H1 (cell line): ENCODE measurements around the gene PRPF40B. TPM values are rescaled to one million over a fixed set of nuclear protein-coding genes. Genes with fewer than 3 reads are reported as not detected.

Experiments used
- CTCF ChIA-PET: fragments of 300-600 bp; sonication (Branson Sonifier 250); formaldehyde crosslinking; loops from one replicate; lab custom pipeline; 2021; ENCODE audit not compliant: partially characterized antibody; lab: Charles Lee
- POLR2A ChIA-PET: fragments of 300-600 bp; sonication (Branson Sonifier 250); formaldehyde crosslinking; loops from one replicate; lab custom pipeline; 2021; ENCODE audit warnings: inconsistent platforms; ENCODE audit not compliant: partially characterized antibody; lab: Charles Lee
- DNase-seq, 2 experiments: peaks; one replicate each; pipeline versions ENCODE4 v3.0.0 to v3.0.0-alpha.2; 2010 to 2022; ENCODE audit warnings: low spot score in 2 of 2, low read depth in 1 of 2, mixed read lengths in 1 of 2
- FAIRE-seq: peaks from 2 replicates; lab custom pipeline; 2011; peaks lifted over from hg19 to GRCh38; lab: Jason Lieb, UNC
- H2AFZ ChIP-seq: 2 replicates; pipeline ENCODE4 v1.8.1; 2012; ENCODE audit warnings: low read length, inconsistent platforms
- H2AK5ac ChIP-seq: 2 replicates; pipeline ENCODE4 v1.6.1; 2013; ENCODE audit warnings: low read depth, low read length
- H2BK120ac ChIP-seq: replicated peaks from 2 replicates; pipeline ENCODE3; 2013; ENCODE audit warnings: low read depth, low read length, inconsistent platforms
- H2BK12ac ChIP-seq: 2 replicates; pipeline ENCODE4 v1.6.1; 2013; ENCODE audit warnings: low read depth, low read length
- H2BK15ac ChIP-seq: 2 replicates; pipeline ENCODE4 v1.6.1; 2013; ENCODE audit warnings: low read length
- H2BK20ac ChIP-seq: 2 replicates; pipeline ENCODE4 v1.6.1; 2013; ENCODE audit warnings: low read length
- H2BK5ac ChIP-seq: 2 replicates; pipeline ENCODE4 v1.6.1; 2013; ENCODE audit warnings: low read depth, low read length
- H3K14ac ChIP-seq: 2 replicates; pipeline ENCODE4 v1.6.1; 2013; ENCODE audit warnings: inconsistent platforms; ENCODE audit not compliant: insufficient read length
- H3K18ac ChIP-seq: 2 replicates; pipeline ENCODE4 v1.6.1; 2013; ENCODE audit warnings: low read length; ENCODE audit errors: extremely low read depth
- H3K23ac ChIP-seq: 2 replicates; pipeline ENCODE4 v1.6.1; 2013; ENCODE audit warnings: inconsistent platforms; ENCODE audit not compliant: insufficient read length
- H3K23me2 ChIP-seq: 2 replicates; pipeline ENCODE4 v1.6.1; 2013; ENCODE audit warnings: low read depth, low read length
- H3K27ac ChIP-seq: 2 replicates; pipeline ENCODE4 v1.6.1; 2011; ENCODE audit warnings: low read depth, low read length, inconsistent platforms
- H3K27me3 ChIP-seq, 4 experiments: replicated peaks in 1 of 4; 1 replicate in 1 of 4; 2 replicates in 3 of 4; pipeline versions ENCODE4 v1.6.1 to v1.8.1; 2011 to 2013; ENCODE audit warnings: low read length in 3 of 4, mild to moderate bottlenecking in 3 of 4, inconsistent platforms in 2 of 4, mixed read lengths in 2 of 4, moderate library complexity in 1 of 4; ENCODE audit not compliant: control insufficient read depth in 3 of 4, insufficient read depth in 3 of 4; ENCODE audit errors: extremely low read depth in 1 of 4
- H3K36me3 ChIP-seq, 4 experiments: 2 replicates each; pipeline versions ENCODE4 v1.6.1 to v1.8.1; 2011 to 2013; ENCODE audit warnings: mild to moderate bottlenecking in 4 of 4, low read length in 3 of 4, moderate library complexity in 2 of 4, control low read depth in 1 of 4, inconsistent platforms in 1 of 4; ENCODE audit not compliant: insufficient read depth in 4 of 4, control insufficient read depth in 2 of 4
- H3K4ac ChIP-seq: replicated peaks from 2 replicates; pipeline ENCODE3; 2013; ENCODE audit warnings: low read length, low read depth, mixed read lengths, inconsistent platforms; ENCODE audit not compliant: insufficient read length
- H3K4me1 ChIP-seq, 4 experiments: replicated peaks in 1 of 4; 1 replicate in 1 of 4; 2 replicates in 3 of 4; pipeline versions ENCODE4 v1.6.1 to v1.8.1; 2011 to 2013; ENCODE audit warnings: low read length in 3 of 4, inconsistent platforms in 2 of 4, mixed read lengths in 1 of 4; ENCODE audit not compliant: insufficient read depth in 4 of 4, control insufficient read depth in 3 of 4
- H3K4me2 ChIP-seq, 2 experiments: 2 replicates each; pipeline versions ENCODE4 v1.6.1 to v1.8.1; 2011 to 2013; ENCODE audit warnings: low read depth in 2 of 2, low read length in 2 of 2, control low read depth in 1 of 2, inconsistent platforms in 1 of 2, mild to moderate bottlenecking in 1 of 2; ENCODE audit not compliant: insufficient read depth in 1 of 2
- H3K4me3 ChIP-seq, 4 experiments: fragments of 200-600, 300-600 bp in 1 of 4; sonication (generic), shearing (Covaris generic), sonication (Bioruptor Twin) in 1 of 4; 2 replicates each; pipeline versions ENCODE4 v1.5.1 to v1.8.1; 2011 to 2016; ENCODE audit warnings: low read length in 4 of 4, low read depth in 3 of 4, control low read depth in 2 of 4, inconsistent platforms in 2 of 4, mild to moderate bottlenecking in 2 of 4, mixed read lengths in 1 of 4, moderate library complexity in 1 of 4; ENCODE audit not compliant: insufficient read depth in 2 of 4; ENCODE audit errors: extremely low read depth in 1 of 4
- H3K56ac ChIP-seq: replicated peaks from 2 replicates; pipeline ENCODE3; 2013; ENCODE audit warnings: low read depth, mild to moderate bottlenecking, mixed read lengths, low read length, inconsistent platforms; ENCODE audit not compliant: insufficient read length
- H3K79me1 ChIP-seq: 2 replicates; pipeline ENCODE4 v1.6.1; 2013; ENCODE audit warnings: low read depth, low read length, control low read depth
- H3K79me2 ChIP-seq, 2 experiments: 2 replicates each; pipeline versions ENCODE4 v1.6.1 to v1.8.1; 2012 to 2013; ENCODE audit warnings: low read length in 2 of 2, mild to moderate bottlenecking in 2 of 2, inconsistent platforms in 1 of 2; ENCODE audit not compliant: insufficient read depth in 2 of 2, control insufficient read depth in 1 of 2
- H3K9ac ChIP-seq, 4 experiments: replicated peaks in 1 of 4; 1 replicate in 1 of 4; 2 replicates in 3 of 4; pipeline versions ENCODE4 v1.6.1 to v1.8.1; 2011 to 2013; ENCODE audit warnings: low read depth in 3 of 4, low read length in 3 of 4, control low read depth in 2 of 4, mild to moderate bottlenecking in 2 of 4, moderate library complexity in 2 of 4, inconsistent platforms in 1 of 4; ENCODE audit errors: extremely low read depth in 1 of 4
- H3K9me3 ChIP-seq, 2 experiments: 2 replicates each; pipeline versions ENCODE4 v1.6.1 to v1.8.1; 2012 to 2013; ENCODE audit warnings: mild to moderate bottlenecking in 2 of 2, moderate library complexity in 2 of 2, control low read depth in 1 of 2, inconsistent platforms in 1 of 2, low read depth in 1 of 2, low read length in 1 of 2, mixed read lengths in 1 of 2; ENCODE audit not compliant: insufficient read depth in 2 of 2
- H4K20me1 ChIP-seq, 2 experiments: replicated peaks in 1 of 2; 2 replicates each; pipeline versions ENCODE3 to v1.8.1; 2011 to 2013; ENCODE audit warnings: inconsistent platforms in 2 of 2, low read length in 2 of 2, mild to moderate bottlenecking in 1 of 2; ENCODE audit not compliant: insufficient read depth in 2 of 2, control insufficient read depth in 1 of 2
- H4K5ac ChIP-seq: 2 replicates; pipeline ENCODE4 v1.6.1; 2013; ENCODE audit warnings: low read length, low read depth, mixed read lengths, inconsistent platforms; ENCODE audit not compliant: insufficient read length
- H4K8ac ChIP-seq: 2 replicates; pipeline ENCODE4 v1.8.0; 2013; ENCODE audit warnings: mild to moderate bottlenecking, moderate library complexity, low read length, inconsistent platforms; ENCODE audit not compliant: insufficient read depth; ENCODE audit errors: extremely low read depth
- H4K91ac ChIP-seq: replicated peaks from 2 replicates; pipeline ENCODE3; 2013; ENCODE audit warnings: low read length, mixed read lengths, inconsistent platforms; ENCODE audit not compliant: insufficient read length
- ASH2L ChIP-seq: fragments of 200-600, 300-600 bp; sonication (generic); IDR thresholded peaks from one replicate; pipeline ENCODE4 v1.7.1; 2017; ENCODE audit warnings: low read length
- BACH1 ChIP-seq: IDR thresholded peaks from 2 replicates; pipeline ENCODE4 v1.6.1; 2012; ENCODE audit warnings: low read length, improper control_type of control experiment
- BCL11A ChIP-seq, 2 experiments: IDR thresholded peaks; one replicate each; pipeline ENCODE4 v1.6.1; 2011; ENCODE audit warnings: low read depth in 2 of 2, low read length in 2 of 2, mild to moderate bottlenecking in 2 of 2
- CTBP2 ChIP-seq: IDR thresholded peaks from 2 replicates; pipeline ENCODE4 v1.7.0; 2011; ENCODE audit warnings: borderline replicate concordance, mild to moderate bottlenecking, moderate library complexity, mixed read lengths, low read length; ENCODE audit not compliant: insufficient read depth, insufficient read length
- EZH2 ChIP-seq: fragments of 200-600 bp; sonication (generic); IDR thresholded peaks from 2 replicates; pipeline ENCODE4 v1.7.1; 2012; ENCODE audit warnings: low read depth, mild to moderate bottlenecking, moderate library complexity, low read length, inconsistent platforms; ENCODE audit not compliant: severe bottlenecking
- FOSL1 ChIP-seq: IDR thresholded peaks from 2 replicates; pipeline ENCODE4 v1.6.1; 2011; ENCODE audit warnings: mild to moderate bottlenecking, low read depth, low read length, moderate library complexity; ENCODE audit not compliant: insufficient read depth
- PHF8 ChIP-seq: fragments of 200-600 bp; sonication (generic); conservative IDR thresholded peaks from 2 replicates; pipeline ENCODE4 v1.7.1; 2012; ENCODE audit warnings: low read depth, mild to moderate bottlenecking, inconsistent platforms, low read length, moderate library complexity
- POLR2A ChIP-seq, 2 experiments: IDR thresholded peaks; 1 replicate in 1 of 2; 2 replicates in 1 of 2; pipeline ENCODE4 v1.6.1; 2011; ENCODE audit warnings: low read depth in 2 of 2, low read length in 2 of 2, mild to moderate bottlenecking in 2 of 2; ENCODE audit errors: control extremely low read depth in 1 of 2
- RXRA ChIP-seq: IDR thresholded peaks from 2 replicates; pipeline ENCODE4 v1.6.1; 2011; ENCODE audit warnings: low read depth, mild to moderate bottlenecking, low read length, moderate library complexity; ENCODE audit not compliant: insufficient read depth
- SP4 ChIP-seq: IDR thresholded peaks from 2 replicates; pipeline ENCODE4 v1.6.1; 2012; ENCODE audit warnings: low read length, inconsistent platforms
- TAF1 ChIP-seq: IDR thresholded peaks from 2 replicates; pipeline ENCODE4 v1.6.1; 2011; ENCODE audit warnings: mild to moderate bottlenecking, low read depth, low read length
- TAF7 ChIP-seq: optimal IDR thresholded peaks from 2 replicates; pipeline ENCODE3; 2011; ENCODE audit warnings: low read depth, mild to moderate bottlenecking, inconsistent platforms, low read length, moderate library complexity, borderline replicate concordance
- USF2 ChIP-seq: IDR thresholded peaks from 2 replicates; pipeline ENCODE4 v1.6.1; 2011; ENCODE audit warnings: low read length, improper control_type of control experiment
- WGBS, 2 experiments: shearing (Covaris generic) in 1 of 2; methylation state at CpG; one replicate each; pipeline versions ENCODE4 v1.1.6 to v1.1.7; 2013 to 2015; ENCODE audit warnings: low lambda C conversion rate in 2 of 2, mixed read lengths in 2 of 2, inconsistent platforms in 1 of 2, low coverage in 1 of 2, missing lambda C conversion rate in 1 of 2; ENCODE audit not compliant: insufficient replicate concordance in 2 of 2, insufficient coverage in 1 of 2, insufficient read length in 1 of 2; ENCODE audit errors: extremely low coverage in 1 of 2, missing lambda C conversion rate in 1 of 2; 5-methylcytosine and 5-hydroxymethylcytosine counted together
- polyA plus RNA-seq, 7 experiments: library from polyadenylated mRNA; depleted of rRNA in 3 of 7; stranded (reverse) in 5 of 7; unstranded in 2 of 7; fragments of >200 nt in 5 of 7; fragments of 200-250 nt in 2 of 7; gene quantifications; 1 replicate in 5 of 7; 2 replicates in 1 of 7; 4 replicates in 1 of 7; pipeline versions ENCODE4 v1.2.1 to v1.2.3, GENCODE V29; 2011 to 2013; ENCODE audit warnings: missing spikeins in 2 of 7, mixed read lengths in 2 of 7
- total RNA-seq: library from RNA; stranded (reverse); fragmentation: NEBNext Ultra II Directional; extraction: Animal tissue kit (Norgen Biotek cat#: 25700); gene quantifications from 2 replicates; pipeline ENCODE4 v1.2.1, GENCODE V29; 2021

Gene PRPF40B
- total and polyA plus RNA-seq, 2 of the 8 experiments (the other 6 are each of a cell fraction or from before 2014, with no cell fraction given), result 14.4 to 24.4 TPM

GRCh38 chr12:49599961-49600360, 23.4 kb upstream of the PRPF40B start:
- Histone ChIP-seq H3K4me3 (no peak overlapping the region), H2AK5ac (no peak overlapping the region), H3K18ac (no peak overlapping the region), H3K23me2 (no peaks in the 10 kb centered on the region), H3K36me3 (no peaks in the 10 kb centered on the region), H2AFZ (no peak overlapping the region), H3K4me2 (no peak overlapping the region), H2BK20ac (no peak overlapping the region), H3K79me2 (no peaks in the 10 kb centered on the region), H3K23ac (no peak overlapping the region), H4K8ac (peak overlapping the region; percentile 1; the same call in 1 of the 2 replicates), H3K14ac (no peak overlapping the region), H2BK120ac (no peak overlapping the region), H2BK12ac (no peak overlapping the region), H4K91ac (no peak overlapping the region), H3K4ac (no peak overlapping the region), H3K79me1 (no peaks in the 10 kb centered on the region), H3K9me3 (no peaks in the 10 kb centered on the region), H3K56ac (no peak overlapping the region), H3K9ac (no peak overlapping the region), H2BK5ac (no peak overlapping the region; the same call in 1 of the 2 replicates), H3K27ac (no peak overlapping the region), H4K5ac (no peak overlapping the region), H3K27me3 (peaks cover 0 to 4% (median 0%) of the 10 kb centered on the region in 4 experiments; a peak in 2 of 7 replicates), H4K20me1 (no peaks in the 10 kb centered on the region), H2BK15ac (no peak overlapping the region), H3K4me1 (no peaks in the 10 kb centered on the region)
- 92% methylated on average over 8 of the region's 8 CpGs; no CpG with 5 or more reads in 1 of the 2 experiments for WGBS, 2 experiments
- ChIA-PET POLR2A (interaction anchor here (1.0 to 1.8 kb wide), 3 partner anchors 8 to 22 kb away, joined by 3 to 7 read pairs (median 4); no protein-coding TSS in a partner anchor), CTCF (interaction anchor here (0.8 to 1.9 kb wide), 4 partner anchors 9 to 303 kb away, joined by 3 to 6 read pairs (median 3); no protein-coding TSS in a partner anchor)
- FAIRE-seq (no peak), DNase-seq (no peak)
- TF ChIP-seq TAF1 (no peak), CTBP2 (no peak), FOSL1 (no peak), ASH2L (no peak), RXRA (no peak), USF2 (no peak), BACH1 (no peak), POLR2A (IDR thresholded peaks at IDR 0.05; ENCODE audit: control extremely low read depth in 1 of 2, low read depth in 2 of 2, low read length in 2 of 2) (no peak), BCL11A (IDR thresholded peaks at IDR 0.05; ENCODE audit: low read depth in 2 of 2, low read length in 2 of 2) (no peak), SP4 (no peak), PHF8 (no peak), TAF7 (no peak), EZH2 (no peak)
